Neural crest cell (in vitro differentiated cells): ENCODE data around the gene TTLL6. TPM values are rescaled to one million over a fixed set of nuclear protein-coding genes. Genes with fewer than 3 reads are reported as not detected.
"Not testable (repeated sequence)": the region's sequence is repeated elsewhere in the genome, so short reads cannot be mapped to it uniquely, and the experiment has no call there.

Source experiments
- DNase-seq: peaks from one replicate; pipeline ENCODE4 v3.0.0; 2021; ENCODE audit warnings: low read depth, mixed read lengths, low spot score
- H3K27ac Mint-ChIP-seq: one replicate; pipeline ENCODE4 v1.8.0; 2021; ENCODE audit warnings: mild to moderate bottlenecking, mixed read lengths; ENCODE audit not compliant: unreplicated experiment
- H3K27me3 Mint-ChIP-seq: 2 replicates; pipeline ENCODE4 v1.8.0; 2021; ENCODE audit warnings: low read depth, mild to moderate bottlenecking, mixed read lengths
- H3K36me3 Mint-ChIP-seq: 2 replicates; pipeline ENCODE4 v1.8.0; 2021; ENCODE audit warnings: low read depth, mild to moderate bottlenecking, mixed read lengths
- H3K4me1 Mint-ChIP-seq: 2 replicates; pipeline ENCODE4 v1.8.0; 2021; ENCODE audit warnings: mixed read lengths
- H3K4me3 Mint-ChIP-seq: one replicate; pipeline ENCODE4 v1.8.0; 2021; ENCODE audit warnings: mild to moderate bottlenecking, mixed read lengths
- H3K9me3 Mint-ChIP-seq: 2 replicates; pipeline ENCODE4 v1.8.0; 2021; ENCODE audit warnings: mixed read lengths
- microRNA-seq: library from miRNA; unstranded; fragments of <30 nt; microRNA quantifications from one replicate; pipeline ENCODE4, GENCODE V29; 2020
- total RNA-seq: library from RNA; stranded (reverse); gene quantifications from 2 replicates; pipeline ENCODE4 v1.2.1, GENCODE V29; 2021
- TF ChIP-seq, protein P1 (sequence below): fragments of 200-600 bp; sonication (generic); conservative IDR thresholded peaks from 2 replicates; pipeline ENCODE4 v1.5.0; 2021; ENCODE audit warnings: antibody characterized with exemption, mild to moderate bottlenecking

The TTLL6 gene
- total RNA-seq, 1 donor from 2014 or later = 0.65 TPM

GRCh38 chr17:48717367-48718226 is 99.4 kb downstream of the TTLL6 start:
- no peaks in the 10 kb centered on the region for H3K9me3 Mint-ChIP-seq
- no peaks in the 10 kb centered on the region for H3K36me3 Mint-ChIP-seq
- DNase-seq = no peak
- H3K4me1 Mint-ChIP-seq = peaks cover 11% of the 10 kb centered on the region
- no peak overlapping the region for H3K27ac Mint-ChIP-seq
- peaks cover 100% of the 10 kb centered on the region for H3K27me3 Mint-ChIP-seq
- no peak overlapping the region for H3K4me3 Mint-ChIP-seq
- TF ChIP-seq, protein P1, sequence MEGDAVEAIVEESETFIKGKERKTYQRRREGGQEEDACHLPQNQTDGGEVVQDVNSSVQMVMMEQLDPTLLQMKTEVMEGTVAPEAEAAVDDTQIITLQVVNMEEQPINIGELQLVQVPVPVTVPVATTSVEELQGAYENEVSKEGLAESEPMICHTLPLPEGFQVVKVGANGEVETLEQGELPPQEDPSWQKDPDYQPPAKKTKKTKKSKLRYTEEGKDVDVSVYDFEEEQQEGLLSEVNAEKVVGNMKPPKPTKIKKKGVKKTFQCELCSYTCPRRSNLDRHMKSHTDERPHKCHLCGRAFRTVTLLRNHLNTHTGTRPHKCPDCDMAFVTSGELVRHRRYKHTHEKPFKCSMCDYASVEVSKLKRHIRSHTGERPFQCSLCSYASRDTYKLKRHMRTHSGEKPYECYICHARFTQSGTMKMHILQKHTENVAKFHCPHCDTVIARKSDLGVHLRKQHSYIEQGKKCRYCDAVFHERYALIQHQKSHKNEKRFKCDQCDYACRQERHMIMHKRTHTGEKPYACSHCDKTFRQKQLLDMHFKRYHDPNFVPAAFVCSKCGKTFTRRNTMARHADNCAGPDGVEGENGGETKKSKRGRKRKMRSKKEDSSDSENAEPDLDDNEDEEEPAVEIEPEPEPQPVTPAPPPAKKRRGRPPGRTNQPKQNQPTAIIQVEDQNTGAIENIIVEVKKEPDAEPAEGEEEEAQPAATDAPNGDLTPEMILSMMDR = no peak

DNA sequence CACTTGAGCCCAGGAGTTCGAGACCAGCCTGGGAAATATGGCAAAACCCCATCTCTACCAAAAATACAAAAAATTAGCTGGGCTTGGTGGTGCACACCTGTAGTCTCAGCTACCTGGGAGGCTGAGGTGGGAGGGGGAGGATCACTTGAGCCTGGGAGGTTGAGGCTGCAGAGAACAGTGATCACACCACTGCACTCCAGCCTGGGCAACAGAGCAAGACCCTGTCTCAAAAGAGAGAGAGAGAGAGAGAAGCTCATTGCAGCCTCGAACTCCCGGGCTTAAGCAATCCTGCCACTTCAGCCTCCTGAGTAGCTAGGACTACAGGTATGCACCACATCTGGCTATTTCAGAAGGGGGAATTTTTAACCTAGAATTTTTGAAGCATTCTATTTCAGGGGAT is 100.5 kb downstream of the TTLL6 start:
- not testable (repeated sequence) for DNase-seq, H3K4me3 Mint-ChIP-seq, H3K36me3 Mint-ChIP-seq, H3K9me3 Mint-ChIP-seq, H3K27ac Mint-ChIP-seq
- peaks cover 11% of the 10 kb centered on the region for H3K4me1 Mint-ChIP-seq
- H3K27me3 Mint-ChIP-seq = peaks cover 100% of the 10 kb centered on the region

DNA sequence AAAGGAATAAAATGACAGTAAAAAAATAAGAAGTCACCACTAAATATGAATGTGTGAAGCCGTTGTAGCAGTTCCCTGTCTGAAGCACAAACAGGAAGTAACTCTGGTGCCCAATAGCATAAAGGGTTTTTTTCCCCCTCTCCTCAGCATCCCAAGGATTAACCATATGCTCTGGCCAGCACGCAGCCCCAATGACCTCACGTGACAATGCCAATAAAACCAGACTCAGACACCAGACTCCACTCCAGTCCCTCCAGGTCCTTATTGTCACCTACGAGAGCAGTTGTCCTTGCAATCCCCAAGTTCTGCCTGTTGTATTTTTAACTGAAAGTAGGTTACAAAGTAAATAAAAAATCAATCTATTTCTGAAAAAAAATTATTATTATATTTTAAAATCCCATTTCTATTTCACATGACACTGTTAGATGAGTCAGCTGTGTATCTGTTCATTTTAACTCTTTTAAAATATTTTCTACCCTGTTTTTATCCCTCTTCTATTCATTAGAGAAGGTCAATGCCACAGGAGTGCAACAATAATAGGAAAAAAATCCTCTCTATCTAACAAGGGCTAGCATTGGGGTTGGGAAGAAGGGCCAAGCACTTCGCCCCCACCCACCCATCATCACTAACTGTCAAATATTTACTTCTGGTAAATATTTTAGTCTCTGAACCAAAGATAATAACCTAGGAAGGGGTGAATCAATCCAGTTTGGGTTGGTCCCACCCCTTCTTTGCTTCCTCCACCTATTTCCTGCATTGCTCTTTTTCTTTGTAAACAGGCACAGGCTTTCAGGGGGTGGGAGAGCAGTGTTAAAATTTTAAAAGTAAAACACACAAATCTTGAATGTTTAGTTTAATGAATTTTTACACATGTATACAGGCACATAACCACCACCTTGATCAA is 101.3 kb downstream of the TTLL6 start:
- no peak overlapping the region for H3K27ac Mint-ChIP-seq
- TF ChIP-seq, protein P1 = no peak
- H3K9me3 Mint-ChIP-seq = no peaks in the 10 kb centered on the region
- no peaks in the 10 kb centered on the region for H3K36me3 Mint-ChIP-seq
- H3K4me1 Mint-ChIP-seq = peaks cover 11% of the 10 kb centered on the region
- no peak overlapping the region for H3K4me3 Mint-ChIP-seq
- DNase-seq = no peak
- H3K27me3 Mint-ChIP-seq = peaks cover 99% of the 10 kb centered on the region

Small RNAs within 50 kb of the gene (microRNA-seq; reads per million reads assigned to microRNA genes)
- not detected for gene MIR3185

Other genes starting within 250 kb of the TTLL6 start
- 4.4 and 5.0 TPM in 2 replicates for gene HOXB4, start 238.9 kb downstream of the TTLL6 start, total RNA-seq
- gene HOXB3, start 227.0 kb downstream of the TTLL6 start, total RNA-seq = 21.9 and 22.8 TPM in 2 replicates
- 2.3 and 2.6 TPM in 2 replicates for gene HOXB5, start 223.4 kb downstream of the TTLL6 start, total RNA-seq
- 9.6 and 11.5 TPM in 2 replicates for gene HOXB6, start 212.2 kb downstream of the TTLL6 start, total RNA-seq
- gene HOXB7, start 206.2 kb downstream of the TTLL6 start, total RNA-seq = 8.5 and 11.4 TPM in 2 replicates
- gene HOXB8, start 201.9 kb downstream of the TTLL6 start, total RNA-seq = 19.7 and 22.9 TPM in 2 replicates
- 84.1 and 89.8 TPM in 2 replicates for gene HOXB9, start 190.9 kb downstream of the TTLL6 start, total RNA-seq
- gene PRAC1, start 94.7 kb downstream of the TTLL6 start, total RNA-seq = not detected in 2 replicates
- not detected in 2 replicates for gene PRAC2, start 94.0 kb downstream of the TTLL6 start, total RNA-seq
- gene HOXB13, start 88.5 kb downstream of the TTLL6 start, total RNA-seq = not detected in 2 replicates
- 35.4 and 35.7 TPM in 2 replicates for gene CALCOCO2, start 13.8 kb upstream of the TTLL6 start, total RNA-seq
- 84.7 and 87.5 TPM in 2 replicates for gene ATP5MC1, start 75.6 kb upstream of the TTLL6 start, total RNA-seq
- gene UBE2Z, start 91.2 kb upstream of the TTLL6 start, total RNA-seq = 55.8 and 56.8 TPM in 2 replicates
- gene SNF8, start 127.6 kb upstream of the TTLL6 start, total RNA-seq = 146 and 153 TPM in 2 replicates
- not detected in 2 replicates for gene GIP, start 151.4 kb upstream of the TTLL6 start, total RNA-seq
- 536 and 543 TPM in 2 replicates for gene IGF2BP1, start 180.2 kb upstream of the TTLL6 start, total RNA-seq